Left kidney (tissue), 2 donors: ENCODE data around the gene DGCR2. TPM values are rescaled to one million over a fixed set of nuclear protein-coding genes. Genes with fewer than 3 reads are reported as not detected.
"Not testable (repeated sequence)": the region's sequence is repeated elsewhere in the genome, so short reads cannot be mapped to it uniquely, and the experiment has no call there.

Experiments used
- DNase-seq: peaks from one replicate; pipeline ENCODE4 v3.0.0-alpha.2; 2013
- polyA plus RNA-seq: library from polyadenylated mRNA; unstranded; fragments of 120-200 nt; gene quantifications from one replicate; pipeline ENCODE4 v1.2.1, GENCODE V29; 2013; ENCODE audit not compliant: insufficient read length

The DGCR2 gene
- polyA plus RNA-seq, 1 donor: 71.5 TPM

DNA sequence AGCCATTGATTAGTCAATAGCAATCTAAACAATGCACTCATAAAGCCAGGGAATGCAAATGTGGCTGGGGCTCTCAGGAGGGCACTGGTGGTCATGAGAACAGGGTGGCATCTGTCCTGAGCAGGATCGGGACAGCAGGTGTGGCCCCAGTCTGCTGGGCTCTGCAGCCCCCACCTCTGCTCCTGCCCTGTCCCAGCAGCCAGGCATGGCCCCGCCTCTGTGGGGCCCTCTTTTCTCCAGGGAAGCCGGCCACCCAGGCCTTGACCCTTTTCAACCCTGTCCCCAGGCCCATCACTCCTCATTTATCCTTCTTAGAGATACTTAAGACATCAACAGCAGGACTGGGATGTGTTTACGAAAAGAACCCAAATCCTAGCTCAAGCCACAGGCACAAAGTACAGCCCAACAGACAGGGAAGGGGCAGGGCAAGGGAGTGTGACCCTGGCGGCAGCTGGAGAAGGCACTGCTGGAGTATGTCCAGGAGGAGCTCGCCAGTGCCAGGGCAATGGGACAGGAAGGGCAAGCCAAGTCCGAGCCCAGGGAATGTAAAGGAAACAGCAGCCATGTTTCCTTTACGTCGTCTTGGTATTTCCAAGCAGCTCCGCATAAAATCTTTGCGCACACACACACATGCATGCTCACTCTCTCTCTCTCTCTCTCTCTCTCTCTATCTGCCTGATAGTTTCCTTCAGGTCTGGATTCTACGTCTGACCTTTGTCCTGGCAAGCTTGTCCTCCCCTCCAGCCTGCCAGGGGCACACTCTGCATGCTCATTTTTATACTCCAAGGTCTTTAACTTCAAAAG, 59.9 kb downstream of the DGCR2 start:
- DNase-seq: no peak

DNA sequence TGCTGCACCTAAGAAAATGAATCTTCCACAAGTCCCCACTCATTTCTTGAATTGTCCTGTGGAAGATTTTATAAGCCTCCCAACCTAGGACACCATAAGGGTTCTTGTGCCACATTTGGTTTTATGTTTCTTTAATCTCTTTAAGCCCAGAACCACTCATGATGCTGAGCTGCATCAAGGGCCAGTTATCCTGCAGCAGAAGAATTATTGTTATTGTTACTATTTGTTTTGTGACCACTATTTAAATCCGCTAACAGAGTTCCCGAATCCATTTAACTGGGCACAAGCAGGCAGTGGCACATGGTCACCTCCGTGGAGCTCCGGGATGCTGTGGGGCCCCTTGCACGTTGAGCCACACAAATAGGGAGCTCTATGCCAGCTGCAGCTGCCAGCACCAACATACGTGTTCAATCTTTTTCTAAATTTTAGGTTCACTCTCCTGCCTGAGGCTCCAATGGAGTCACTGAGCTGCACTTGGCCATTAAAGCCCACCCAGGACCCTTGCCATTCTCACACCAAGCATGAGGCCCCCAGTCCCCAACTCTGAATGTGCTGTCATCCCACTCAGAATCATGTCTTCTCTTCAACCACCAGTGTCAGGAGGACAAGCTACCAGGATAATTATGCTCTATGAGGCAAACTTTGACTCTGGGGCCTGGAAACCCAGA, 60.6 kb downstream of the DGCR2 start:
- no peak for DNase-seq

- no peak for DNase-seq
These were observed 61.7 kb downstream of the DGCR2 start for GRCh38 chr22:19060356-19061009.

- DNase-seq: no peak
These were observed 62.5 kb downstream of the DGCR2 start for GRCh38 chr22:19059481-19060278.

DNA sequence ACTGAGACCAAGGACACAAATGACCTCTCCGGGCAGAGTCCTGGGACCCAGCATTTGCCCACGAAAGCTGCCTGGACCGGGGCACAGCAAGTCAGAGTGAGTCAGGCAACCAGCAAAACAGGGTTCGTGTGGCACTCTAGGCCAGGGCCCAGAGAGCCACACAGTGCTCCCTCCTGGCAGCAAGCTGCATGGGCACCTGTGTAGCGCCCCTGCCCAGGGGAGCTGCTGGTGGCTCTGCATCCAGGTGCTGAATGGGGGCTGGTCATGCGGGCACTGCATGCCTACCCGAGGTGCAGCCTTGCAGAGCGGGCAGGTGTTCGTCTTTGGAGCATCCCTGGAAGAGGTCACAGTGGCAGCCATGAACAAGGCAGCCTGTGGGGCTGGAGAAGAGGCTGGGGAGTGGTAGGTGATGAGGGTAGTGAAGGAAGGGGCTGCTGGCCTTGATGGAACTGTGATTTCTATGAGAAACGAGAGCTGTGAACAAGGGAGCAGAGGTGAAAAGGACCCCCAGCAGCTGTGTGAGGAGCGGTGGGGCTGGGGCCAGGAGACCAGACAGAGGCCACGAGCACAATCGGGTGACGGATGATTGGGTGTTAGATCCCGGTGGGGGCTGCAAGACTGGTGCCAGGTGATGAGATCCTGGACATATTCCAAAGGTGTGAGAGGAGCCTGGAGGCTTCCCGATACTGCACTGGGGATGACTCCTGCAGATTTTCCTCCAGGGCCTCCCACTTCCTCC, 63.3 kb downstream of the DGCR2 start:
- no peak for DNase-seq

GRCh38 chr22:19057999-19058491, 64.2 kb downstream of the DGCR2 start:
- no peak for DNase-seq

GRCh38 chr22:19057539-19057938, 64.7 kb downstream of the DGCR2 start:
- DNase-seq: no peak

- no peak for DNase-seq
These were observed 65.2 kb downstream of the DGCR2 start for GRCh38 chr22:19056951-19057401.

- DNase-seq: no peak
These were observed 66.4 kb downstream of the DGCR2 start for GRCh38 chr22:19055801-19056200.

DNA sequence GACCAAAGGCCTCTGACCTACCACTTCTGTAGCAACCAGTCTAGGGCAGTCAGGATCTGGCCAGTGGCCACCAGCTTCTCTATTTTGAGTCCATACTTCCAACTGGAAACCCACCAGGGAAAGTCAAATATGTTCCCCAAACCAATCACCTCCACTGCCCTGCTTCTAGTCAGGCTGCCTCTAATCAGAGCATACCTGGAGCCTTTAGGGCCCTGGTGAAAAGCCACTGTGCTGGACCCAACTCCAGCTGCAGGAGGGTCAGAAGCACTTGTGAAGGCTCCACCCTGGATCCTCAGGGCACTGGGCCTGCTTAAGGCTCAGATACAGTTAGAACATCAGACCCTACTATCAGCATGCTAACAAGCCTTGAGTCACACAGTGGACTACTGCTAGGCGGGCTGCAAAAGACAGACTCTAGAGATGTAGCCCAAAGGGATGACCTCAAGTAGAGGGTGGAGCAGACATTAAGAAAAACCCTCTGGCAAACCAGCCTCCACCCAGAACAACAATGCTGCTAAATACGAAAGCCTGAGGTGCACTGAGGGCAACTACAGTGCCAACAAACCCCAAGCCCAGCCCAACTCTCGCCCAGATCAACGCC, 69.2 kb downstream of the DGCR2 start:
- no peak for DNase-seq

DNA sequence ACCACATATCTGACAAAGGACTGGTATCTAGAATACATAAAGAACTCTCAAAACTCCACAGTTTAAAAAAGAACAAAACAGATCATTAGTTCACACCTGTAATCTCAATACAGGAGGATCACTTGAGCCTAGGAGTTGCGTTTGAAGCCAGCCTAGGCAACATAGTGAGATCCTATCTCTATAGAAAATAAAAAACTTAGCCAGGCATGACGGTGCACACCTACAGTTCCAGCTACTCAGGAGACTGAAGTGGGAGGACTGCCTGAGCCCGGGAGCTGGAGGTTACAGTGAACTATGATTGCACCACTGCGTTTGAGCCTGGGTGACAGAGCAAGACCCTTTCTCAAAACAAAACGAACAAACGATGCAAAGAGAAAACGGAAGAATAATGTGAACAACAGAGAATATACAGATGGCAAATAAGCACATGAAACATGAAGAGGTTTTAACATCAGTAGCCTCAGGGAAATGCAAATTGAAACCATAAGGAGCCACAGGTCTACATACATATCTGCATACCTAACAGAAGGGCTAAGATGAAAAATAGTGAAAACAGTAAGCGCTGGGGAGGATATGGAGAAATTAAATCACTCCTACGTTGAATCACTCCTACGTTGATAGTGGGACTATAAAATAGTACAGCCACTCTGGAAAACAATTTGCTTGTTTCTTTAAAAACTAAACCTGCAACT, 70.7 kb downstream of the DGCR2 start:
- peak; percentile 4 for DNase-seq

DNA sequence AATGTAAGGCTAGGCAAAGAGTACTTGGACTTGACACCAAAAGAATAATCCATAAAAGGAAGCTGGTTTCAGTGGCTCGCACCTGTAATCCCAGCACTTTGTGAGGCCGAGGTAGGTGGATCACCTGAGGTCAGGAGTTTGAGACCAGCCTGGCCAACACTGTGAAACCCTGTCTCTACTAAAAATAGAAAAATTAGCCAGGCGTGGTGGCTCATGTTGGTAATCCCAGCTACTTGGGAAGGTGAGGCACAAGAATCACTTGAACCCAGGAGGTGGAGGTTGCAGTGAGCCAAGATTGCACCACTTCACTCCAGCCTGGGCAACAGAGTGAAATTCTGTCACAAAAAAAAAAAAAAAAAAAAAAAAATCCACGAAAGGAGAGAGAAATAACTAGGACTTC, 71.4 kb downstream of the DGCR2 start:
- not testable (repeated sequence) for DNase-seq

- DNase-seq: no peak
These were observed 72.1 kb downstream of the DGCR2 start for GRCh38 chr22:19050117-19050516.

DNA sequence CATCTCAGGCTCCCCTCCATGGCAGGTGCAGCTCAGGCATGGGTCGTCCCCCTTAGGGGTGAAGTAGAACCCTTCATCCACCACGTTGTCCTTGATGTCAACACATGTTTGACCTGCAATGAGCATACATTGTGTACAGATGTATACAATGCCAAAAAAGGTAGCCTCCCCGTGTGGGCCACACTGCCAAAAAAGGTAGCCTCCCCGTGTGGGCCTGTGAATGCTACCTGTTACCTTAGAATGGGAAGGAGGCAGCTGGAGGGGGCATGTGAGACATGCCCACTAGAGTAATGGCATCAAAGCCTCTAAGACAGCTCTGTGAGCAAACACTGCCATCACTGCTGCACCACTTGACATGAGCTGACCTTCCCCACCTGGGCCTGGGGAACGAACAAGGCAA, 73.7 kb downstream of the DGCR2 start:
- no peak for DNase-seq

DNA sequence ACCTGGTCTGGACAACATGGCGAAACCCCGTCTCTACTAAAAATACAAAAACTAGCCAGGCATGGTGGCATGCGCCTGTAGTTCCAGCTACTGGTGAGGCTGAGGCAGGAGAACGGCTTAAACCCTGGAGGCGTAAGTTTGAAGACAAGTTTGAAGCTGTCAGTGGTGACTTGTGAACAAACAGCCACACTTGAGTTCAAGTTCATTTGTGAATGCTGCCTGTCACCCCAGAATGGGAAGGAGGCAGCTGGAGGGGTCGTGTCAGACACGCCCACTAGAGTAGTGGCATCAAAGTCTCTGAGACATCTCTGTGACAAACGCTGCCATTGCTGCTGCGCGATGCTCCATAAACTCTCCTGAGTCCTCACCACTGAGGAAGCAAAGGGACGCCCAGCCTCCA, 74.2 kb downstream of the DGCR2 start:
- DNase-seq: no peak

GRCh38 chr22:19046719-19047609, 75.2 kb downstream of the DGCR2 start:
- no peak for DNase-seq

- no peak for DNase-seq
These were observed 75.9 kb downstream of the DGCR2 start for GRCh38 chr22:19046287-19046686.

- no peak for DNase-seq
These were observed 77.1 kb downstream of the DGCR2 start for GRCh38 chr22:19045094-19045493.

DNA sequence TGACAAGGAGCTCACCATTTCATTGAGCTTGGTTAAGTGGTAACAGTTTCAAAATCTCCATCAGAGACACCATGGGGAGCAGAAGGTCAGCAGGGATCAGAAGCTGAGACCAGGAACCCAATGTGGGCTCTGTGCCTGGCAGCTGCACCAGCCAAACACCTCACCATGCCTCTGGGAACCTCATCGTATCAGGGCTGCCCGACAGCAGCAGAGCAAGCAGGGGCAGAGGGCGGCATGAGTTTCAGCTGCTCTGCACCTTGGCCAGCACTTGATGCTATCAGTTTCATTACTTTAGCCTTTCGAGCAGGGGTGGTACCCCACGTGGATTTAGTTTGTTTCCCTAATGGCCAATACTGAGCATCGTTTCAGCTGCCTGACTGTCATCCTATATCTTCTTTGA, 77.8 kb downstream of the DGCR2 start:
- no peak for DNase-seq
